Vagina (tissue), 2 donors: ENCODE data around the gene DES.

Experiments
- POLR2A ChIP-seq, 2 donors: fragments of 450-650 bp; IDR thresholded peaks; one replicate each; pipeline ENCODE4 v1.6.1; 2017; ENCODE audit warnings: antibody characterized with exemption in 2 of 2, mild to moderate bottlenecking in 2 of 2, moderate library complexity in 2 of 2
- TF ChIP-seq, protein P1 (sequence below), 3 experiments: fragments of 450-650 bp in 2 of 3; fragments of 200-600 bp in 1 of 3; sonication (generic) in 1 of 3; IDR thresholded peaks; one replicate each; pipeline ENCODE4 v1.5.1; 2017 to 2019; ENCODE audit warnings: antibody characterized with exemption in 3 of 3, mild to moderate bottlenecking in 2 of 3, moderate library complexity in 2 of 3

DNA sequence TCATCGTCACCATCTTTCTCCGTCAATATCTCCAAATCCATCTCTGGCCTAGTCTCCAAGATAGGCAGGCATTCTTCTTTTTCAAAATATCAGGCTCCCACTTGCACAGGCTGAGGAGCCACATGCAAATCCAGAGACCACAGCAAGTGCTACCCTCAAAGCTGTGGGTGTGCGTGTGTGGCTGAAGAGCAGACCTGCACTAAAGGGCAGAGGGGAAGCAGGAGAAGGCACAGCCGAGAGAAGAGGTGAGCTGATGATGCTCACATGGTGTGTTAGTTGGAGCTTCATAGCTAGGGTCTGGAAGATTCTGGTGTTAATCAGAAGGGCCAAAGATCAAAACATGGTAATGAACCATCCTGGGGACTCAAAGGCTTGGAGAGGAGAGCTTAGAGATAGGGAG, 20.3 kb downstream of the DES start:
- TF ChIP-seq POLR2A (IDR thresholded peaks at IDR 0.05) = no peak
- TF ChIP-seq, protein P1, sequence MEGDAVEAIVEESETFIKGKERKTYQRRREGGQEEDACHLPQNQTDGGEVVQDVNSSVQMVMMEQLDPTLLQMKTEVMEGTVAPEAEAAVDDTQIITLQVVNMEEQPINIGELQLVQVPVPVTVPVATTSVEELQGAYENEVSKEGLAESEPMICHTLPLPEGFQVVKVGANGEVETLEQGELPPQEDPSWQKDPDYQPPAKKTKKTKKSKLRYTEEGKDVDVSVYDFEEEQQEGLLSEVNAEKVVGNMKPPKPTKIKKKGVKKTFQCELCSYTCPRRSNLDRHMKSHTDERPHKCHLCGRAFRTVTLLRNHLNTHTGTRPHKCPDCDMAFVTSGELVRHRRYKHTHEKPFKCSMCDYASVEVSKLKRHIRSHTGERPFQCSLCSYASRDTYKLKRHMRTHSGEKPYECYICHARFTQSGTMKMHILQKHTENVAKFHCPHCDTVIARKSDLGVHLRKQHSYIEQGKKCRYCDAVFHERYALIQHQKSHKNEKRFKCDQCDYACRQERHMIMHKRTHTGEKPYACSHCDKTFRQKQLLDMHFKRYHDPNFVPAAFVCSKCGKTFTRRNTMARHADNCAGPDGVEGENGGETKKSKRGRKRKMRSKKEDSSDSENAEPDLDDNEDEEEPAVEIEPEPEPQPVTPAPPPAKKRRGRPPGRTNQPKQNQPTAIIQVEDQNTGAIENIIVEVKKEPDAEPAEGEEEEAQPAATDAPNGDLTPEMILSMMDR (IDR thresholded peaks at IDR 0.05) = no peak
